Measurements from ENCODE around the gene MGAT4A.

DNA sequence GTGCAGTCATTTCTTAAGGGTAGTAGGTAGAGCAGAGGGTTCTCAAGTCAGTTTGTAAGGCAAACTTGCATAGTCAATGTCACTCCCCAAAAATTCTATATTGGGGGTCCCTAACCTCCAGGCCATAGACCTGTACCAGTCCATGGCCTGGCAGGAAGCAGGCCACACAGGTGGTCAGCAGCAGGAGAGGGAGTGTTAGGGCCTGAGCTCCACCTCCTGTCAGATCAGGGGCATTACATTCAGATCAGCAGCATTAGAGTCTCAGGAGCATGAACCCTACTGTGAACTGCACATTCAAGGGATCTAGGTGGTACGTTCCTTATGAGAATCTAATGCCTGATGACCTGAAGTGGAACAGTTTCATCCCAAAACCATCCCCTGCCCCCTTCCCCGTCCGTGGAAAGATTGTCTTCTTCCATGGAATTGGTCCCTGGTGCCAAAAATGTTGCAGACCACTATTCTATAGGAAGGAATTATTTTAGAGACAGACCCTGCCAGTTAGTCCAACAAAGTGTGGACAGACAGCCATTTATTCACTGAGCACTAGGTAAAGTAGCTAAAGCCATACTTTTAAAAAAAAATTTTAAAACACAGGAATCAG, 129.3 kb downstream of the MGAT4A start:
- no peak for TF ChIP-seq EGR1 (IDR thresholded peaks at IDR 0.05; ENCODE audit: borderline replicate concordance in 1 of 2, low read depth in 2 of 2, low read length in 2 of 2)
- TF ChIP-seq USF2 (IDR thresholded peaks at IDR 0.05; ENCODE audit: borderline replicate concordance, low read depth, low read length) = no peak
- no peak for TF ChIP-seq CEBPB (IDR thresholded peaks at IDR 0.05; ENCODE audit: borderline replicate concordance in 1 of 2, low read depth in 2 of 2, low read length in 2 of 2)
- TF ChIP-seq, protein P1, sequence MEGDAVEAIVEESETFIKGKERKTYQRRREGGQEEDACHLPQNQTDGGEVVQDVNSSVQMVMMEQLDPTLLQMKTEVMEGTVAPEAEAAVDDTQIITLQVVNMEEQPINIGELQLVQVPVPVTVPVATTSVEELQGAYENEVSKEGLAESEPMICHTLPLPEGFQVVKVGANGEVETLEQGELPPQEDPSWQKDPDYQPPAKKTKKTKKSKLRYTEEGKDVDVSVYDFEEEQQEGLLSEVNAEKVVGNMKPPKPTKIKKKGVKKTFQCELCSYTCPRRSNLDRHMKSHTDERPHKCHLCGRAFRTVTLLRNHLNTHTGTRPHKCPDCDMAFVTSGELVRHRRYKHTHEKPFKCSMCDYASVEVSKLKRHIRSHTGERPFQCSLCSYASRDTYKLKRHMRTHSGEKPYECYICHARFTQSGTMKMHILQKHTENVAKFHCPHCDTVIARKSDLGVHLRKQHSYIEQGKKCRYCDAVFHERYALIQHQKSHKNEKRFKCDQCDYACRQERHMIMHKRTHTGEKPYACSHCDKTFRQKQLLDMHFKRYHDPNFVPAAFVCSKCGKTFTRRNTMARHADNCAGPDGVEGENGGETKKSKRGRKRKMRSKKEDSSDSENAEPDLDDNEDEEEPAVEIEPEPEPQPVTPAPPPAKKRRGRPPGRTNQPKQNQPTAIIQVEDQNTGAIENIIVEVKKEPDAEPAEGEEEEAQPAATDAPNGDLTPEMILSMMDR (IDR thresholded peaks at IDR 0.05 in 2 of 3, conservative IDR thresholded peaks at IDR 0.05 in 1 of 3; ENCODE audit: control insufficient read depth in 2 of 3, extremely low read depth in 1 of 3, insufficient read depth in 1 of 3, low read depth in 3 of 3, low read length in 3 of 3) = peak; percentile 60 to 79 (median 78); a peak in 5 of 6 replicates
- TF ChIP-seq DPF2 (IDR thresholded peaks at IDR 0.05) = no peak
- no peak for TF ChIP-seq ZNF217 (IDR thresholded peaks at IDR 0.05)
- TF ChIP-seq BRCA1 (IDR thresholded peaks at IDR 0.05; ENCODE audit: low read depth, low read length) = no peak

Data from GM12878 (cell line).